ENCODE measurements around the gene PPP2R5A. TPM values are rescaled to one million over a fixed set of nuclear protein-coding genes. Genes with fewer than 3 reads are reported as not detected.

PPP2R5A gene
- total and polyA plus RNA-seq, 11 donors: 44.7 to 108 (median 63.5) TPM

GRCh38 chr1:212247988-212248387 lies 37.2 kb upstream of the PPP2R5A start:
- Histone ChIP-seq H3K9me3 (no peaks in the 10 kb centered on the region), H3K27ac (no peak overlapping the region), H3K27me3 (no peaks in the 10 kb centered on the region), H3K36me3 (no peaks in the 10 kb centered on the region), H3K4me1 (peaks cover 0 to 24% (median 10%) of the 10 kb centered on the region in 12 donors), H3K4me3 (no peak overlapping the region)
- ATAC-seq: no peak
- no peak for TF ChIP-seq POLR2A (IDR thresholded peaks at IDR 0.05)
- intact Hi-C loops (cut with DNase I): loop anchor here in 3 of 10 donors (2.0 to 10.0 kb wide), 3 partner anchors 33 to 83 kb away; no protein-coding TSS in a partner anchor
- 88 to 93% (median 90%) methylated on average over 1 of the region's 1 CpG for WGBS, 4 donors
- DNase-seq: no peak

GRCh38 chr1:212254853-212255363 lies 30.3 kb upstream of the PPP2R5A start:
- H3K9me3 ChIP-seq: no peaks in the 10 kb centered on the region
- TF ChIP-seq CTCF (IDR thresholded peaks at IDR 0.05): no peak
- no peak for TF ChIP-seq POLR2A (IDR thresholded peaks at IDR 0.05)
- DNase-seq (no peak), ATAC-seq (no peak)
- 55 to 59% (median 56%) methylated on average over 7 of the region's 7 CpGs for WGBS, 4 donors
- H3K27me3 ChIP-seq: no peaks in the 10 kb centered on the region
- H3K36me3 ChIP-seq: no peaks in the 10 kb centered on the region
- H3K4me1 ChIP-seq: peaks cover 0 to 37% (median 4%) of the 10 kb centered on the region in 12 donors
- no peak overlapping the region for H3K4me3 ChIP-seq
- peak overlapping the region in 1 of 12 donors; percentile 81 for H3K27ac ChIP-seq
- intact Hi-C loops (cut with DNase I): no loop called here

GRCh38 chr1:212255705-212256307 lies 29.4 kb upstream of the PPP2R5A start:
- no peaks in the 10 kb centered on the region for H3K36me3 ChIP-seq
- WGBS, 4 donors: 55 to 78% (median 62%) methylated on average over 8 to 9 of the region's 9 CpGs
- ATAC-seq (peak in 2 of 4 donors; percentile 33 to 36), DNase-seq (no peak)
- no peak overlapping the region for H3K4me3 ChIP-seq
- peak overlapping the region in 1 of 12 donors; percentile 81 for H3K27ac ChIP-seq
- intact Hi-C loops (cut with DNase I): no loop called here
- no peaks in the 10 kb centered on the region for H3K27me3 ChIP-seq
- no peak for TF ChIP-seq CTCF (IDR thresholded peaks at IDR 0.05)
- no peak for TF ChIP-seq POLR2A (IDR thresholded peaks at IDR 0.05)
- H3K9me3 ChIP-seq: no peaks in the 10 kb centered on the region
- peaks cover 0 to 37% (median 4%) of the 10 kb centered on the region in 12 donors for H3K4me1 ChIP-seq

- peak in 3 of 4 donors; percentile 39 to 77 (median 66) for ATAC-seq
- no peak for DNase-seq
- TF ChIP-seq POLR2A (IDR thresholded peaks at IDR 0.05) (no peak), CTCF (IDR thresholded peaks at IDR 0.05) (no peak)
- Histone ChIP-seq H3K27me3 (no peaks in the 10 kb centered on the region), H3K4me1 (peaks cover 0 to 37% (median 4%) of the 10 kb centered on the region in 12 donors), H3K27ac (peak overlapping the region in 1 of 12 donors; percentile 81), H3K36me3 (no peaks in the 10 kb centered on the region), H3K9me3 (no peaks in the 10 kb centered on the region), H3K4me3 (no peak overlapping the region)
- intact Hi-C loops (cut with DNase I): no loop called here
- WGBS, 4 donors: 58 to 74% (median 71%) methylated on average over 1 of the region's 1 CpG
Observed at GRCh38 chr1:212256369-212256768, 28.8 kb upstream of the PPP2R5A start.

Data from heart left ventricle (tissue), 16 donors.